GOT3 (cell line): Measurements from ENCODE around the gene CPLX3.

Source experiments
- DNase-seq: peaks from one replicate; lab custom pipeline; 2025; ENCODE audit warnings: mixed read lengths; lab: John Stamatoyannopoulos, UW

Gene CPLX3

DNA sequence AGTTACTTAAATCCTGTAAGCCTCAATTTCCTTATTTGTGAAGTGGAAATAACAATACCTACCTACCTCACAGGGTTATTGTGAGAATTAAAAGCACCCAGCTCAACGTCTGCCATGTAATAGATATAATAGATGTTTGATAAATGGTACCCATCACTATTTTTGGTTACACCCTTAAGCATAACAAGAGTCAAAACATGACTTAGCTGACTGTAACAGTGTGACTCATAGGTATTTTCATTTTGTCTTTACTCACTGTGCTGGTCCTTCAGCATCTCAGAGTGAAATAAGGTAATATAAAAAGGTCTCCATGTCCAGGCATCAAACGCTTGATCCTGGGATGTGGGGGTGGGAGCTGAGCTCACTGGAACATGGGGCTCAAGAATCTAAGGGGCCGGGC, 3.1 kb downstream of the CPLX3 start:
- DNase-seq, result no peak

DNA sequence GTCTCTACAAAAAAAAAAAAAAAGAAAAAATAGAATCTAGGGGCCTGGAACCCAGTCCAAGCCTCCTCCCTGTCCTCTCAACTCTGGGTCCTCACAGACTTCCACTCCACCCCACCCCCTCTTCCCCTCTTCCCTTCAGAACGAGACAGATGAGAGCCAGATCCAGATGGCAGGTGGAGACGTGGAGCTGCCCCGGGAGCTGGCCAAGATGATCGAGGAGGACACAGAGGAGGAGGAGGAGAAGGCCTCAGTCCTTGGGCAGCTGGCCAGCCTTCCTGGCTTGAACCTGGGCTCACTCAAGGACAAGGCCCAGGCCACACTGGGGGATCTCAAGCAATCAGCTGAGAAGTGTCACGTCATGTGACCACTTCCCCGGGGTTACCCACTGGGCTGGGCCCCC, 3.6 kb downstream of the CPLX3 start:
- DNase-seq, result no peak

DNA sequence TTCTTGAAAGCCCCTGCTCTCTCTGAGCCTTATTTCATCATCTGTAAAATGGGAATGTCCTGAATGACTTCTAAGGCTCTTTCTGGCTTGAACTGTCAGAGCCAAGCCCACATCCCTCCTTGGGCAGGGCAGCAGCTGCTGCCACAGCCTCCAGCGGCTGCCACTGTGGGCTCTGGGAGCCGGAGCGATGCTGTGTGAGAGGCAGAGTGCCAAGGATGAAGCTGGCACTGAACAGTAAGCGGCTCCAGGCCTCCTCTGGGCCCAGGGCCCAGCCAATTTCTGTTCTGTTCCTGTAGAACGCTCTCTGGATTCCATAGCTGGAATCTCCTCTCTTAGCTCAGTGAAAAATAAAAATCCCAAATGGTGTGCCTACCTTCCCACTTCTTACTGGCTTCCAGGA, 4.4 kb downstream of the CPLX3 start:
- DNase-seq, result no peak

DNA sequence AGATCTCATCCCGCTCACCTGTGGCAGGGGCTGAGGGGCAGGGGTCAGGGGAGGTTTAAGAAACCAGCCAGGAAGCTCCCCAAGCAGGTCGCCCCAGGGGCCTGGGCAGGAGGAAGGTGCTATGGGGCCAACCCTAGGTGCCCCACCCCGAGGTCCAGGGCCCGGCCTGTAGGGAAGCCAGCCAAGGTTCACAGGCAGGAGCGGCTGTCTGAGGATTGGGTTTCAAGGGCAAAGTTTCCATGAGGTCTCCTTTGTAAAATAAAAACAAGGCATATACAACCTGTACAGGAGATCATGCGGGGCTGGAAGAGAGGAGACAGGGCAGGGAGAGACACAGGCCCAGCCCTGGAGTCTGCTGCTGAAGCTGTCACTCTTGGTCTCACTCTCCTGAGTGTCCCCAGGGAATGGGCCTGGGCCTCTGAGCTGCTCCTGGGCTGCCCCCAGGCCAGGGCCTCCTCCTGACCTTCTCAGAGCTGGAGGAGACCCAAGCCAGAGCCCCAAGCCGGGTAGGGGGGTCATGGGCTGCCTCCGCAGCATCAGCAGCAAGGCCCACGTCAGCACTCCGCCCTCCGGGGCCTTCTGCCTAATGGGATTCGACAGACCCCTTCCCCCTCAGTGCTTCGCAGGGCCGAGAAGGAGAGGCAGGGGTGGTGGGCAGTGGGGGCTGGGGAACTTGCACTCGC, 5.5 kb downstream of the CPLX3 start:
- DNase-seq, result no peak

DNA sequence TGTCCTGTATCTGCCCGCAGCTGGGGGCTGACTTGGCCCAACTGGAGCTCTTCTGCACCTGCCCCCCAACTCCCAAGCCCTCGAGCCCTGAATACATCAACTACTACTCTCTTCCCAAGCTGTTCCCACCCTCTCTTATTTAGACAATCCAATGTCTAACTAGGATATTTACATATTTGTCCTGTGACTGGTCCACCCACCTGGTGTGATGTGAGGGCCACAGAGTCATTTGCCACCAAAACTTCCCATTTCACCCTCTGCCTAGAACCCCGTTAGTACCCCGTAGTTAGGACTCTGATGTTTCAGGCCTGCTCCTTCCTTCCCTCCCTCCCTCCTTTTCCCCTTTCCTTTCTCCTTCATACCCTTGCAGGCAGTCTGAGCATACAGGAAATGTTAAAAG, 6.4 kb downstream of the CPLX3 start:
- DNase-seq, result no peak

GRCh38 chr15:74833376-74834107, 7.1 kb downstream of the CPLX3 start:
- DNase-seq, result no peak

GRCh38 chr15:74835312-74835823, 8.9 kb downstream of the CPLX3 start:
- DNase-seq, result no peak

GRCh38 chr15:74836846-74837245, 10.4 kb downstream of the CPLX3 start:
- no peak for DNase-seq

DNA sequence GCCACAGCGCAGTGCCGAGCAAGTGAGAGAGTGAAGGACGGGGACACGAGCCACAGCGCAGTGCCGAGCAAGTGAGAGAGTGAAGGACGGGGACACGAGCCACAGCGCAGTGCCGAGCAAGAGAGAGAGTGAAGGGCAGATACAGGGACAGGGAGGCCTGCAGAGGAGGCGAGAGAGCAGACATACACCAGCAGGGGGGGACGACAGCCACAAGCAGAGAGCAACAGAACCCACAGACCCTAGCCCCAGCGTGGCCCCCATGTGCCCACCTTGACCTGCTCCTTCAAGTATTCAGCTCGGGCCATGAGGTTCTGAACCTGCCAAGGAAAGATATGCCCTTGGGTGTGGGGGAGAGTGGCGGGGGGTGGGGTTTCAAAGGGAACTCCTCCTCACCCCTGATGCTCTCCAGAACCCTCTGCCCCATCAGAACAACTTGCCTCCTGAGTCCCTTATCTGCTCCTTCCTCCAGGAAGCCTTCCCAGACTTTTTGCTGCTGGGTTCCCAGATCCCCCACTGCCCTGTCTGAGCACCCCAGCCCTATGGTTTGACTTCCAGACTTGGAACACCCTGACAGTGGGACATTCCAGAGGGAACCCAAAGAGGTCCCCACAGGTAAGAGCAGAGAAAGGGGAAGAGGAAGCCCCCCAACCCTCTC, 11.2 kb downstream of the CPLX3 start:
- no peak for DNase-seq

GRCh38 chr15:74838137-74838516, 11.7 kb downstream of the CPLX3 start:
- no peak for DNase-seq

DNA sequence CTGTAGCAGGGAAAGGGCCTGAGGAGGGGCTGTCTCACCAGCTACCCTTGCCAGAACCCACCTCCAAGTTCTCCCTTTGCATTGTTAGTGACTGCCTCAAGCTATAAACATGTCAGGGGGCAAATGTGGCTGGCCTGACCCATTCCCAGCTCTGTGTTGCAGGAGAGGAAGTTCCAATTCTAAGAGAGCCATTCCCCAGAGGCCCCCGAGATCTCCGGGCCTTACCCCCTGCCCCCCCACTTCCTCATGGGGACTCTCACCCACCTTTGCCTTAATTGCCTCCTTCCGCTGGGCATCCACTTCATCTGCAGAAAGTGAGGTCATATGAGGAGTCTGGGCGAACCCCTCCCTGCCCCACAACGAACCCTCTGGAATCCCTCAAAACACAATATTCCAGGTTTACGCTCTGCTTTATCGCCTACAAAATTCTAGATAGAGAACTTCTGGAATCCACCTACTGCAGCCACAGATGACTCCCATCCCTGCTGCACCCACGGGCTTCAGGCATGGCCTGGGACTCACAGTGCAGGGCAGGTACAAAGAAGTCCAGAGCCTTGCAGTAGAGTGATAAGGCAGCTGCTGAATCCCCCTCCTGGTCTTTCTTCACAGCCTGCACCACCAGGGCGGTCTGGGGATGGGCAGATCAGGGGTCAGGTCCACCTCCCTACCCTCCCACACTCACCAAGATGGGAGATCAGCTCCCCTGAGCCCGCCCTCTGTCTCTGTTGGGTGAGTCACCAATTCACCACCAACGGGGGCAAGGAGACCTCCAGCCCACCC, 12.5 kb downstream of the CPLX3 start:
- no peak for DNase-seq

DNA sequence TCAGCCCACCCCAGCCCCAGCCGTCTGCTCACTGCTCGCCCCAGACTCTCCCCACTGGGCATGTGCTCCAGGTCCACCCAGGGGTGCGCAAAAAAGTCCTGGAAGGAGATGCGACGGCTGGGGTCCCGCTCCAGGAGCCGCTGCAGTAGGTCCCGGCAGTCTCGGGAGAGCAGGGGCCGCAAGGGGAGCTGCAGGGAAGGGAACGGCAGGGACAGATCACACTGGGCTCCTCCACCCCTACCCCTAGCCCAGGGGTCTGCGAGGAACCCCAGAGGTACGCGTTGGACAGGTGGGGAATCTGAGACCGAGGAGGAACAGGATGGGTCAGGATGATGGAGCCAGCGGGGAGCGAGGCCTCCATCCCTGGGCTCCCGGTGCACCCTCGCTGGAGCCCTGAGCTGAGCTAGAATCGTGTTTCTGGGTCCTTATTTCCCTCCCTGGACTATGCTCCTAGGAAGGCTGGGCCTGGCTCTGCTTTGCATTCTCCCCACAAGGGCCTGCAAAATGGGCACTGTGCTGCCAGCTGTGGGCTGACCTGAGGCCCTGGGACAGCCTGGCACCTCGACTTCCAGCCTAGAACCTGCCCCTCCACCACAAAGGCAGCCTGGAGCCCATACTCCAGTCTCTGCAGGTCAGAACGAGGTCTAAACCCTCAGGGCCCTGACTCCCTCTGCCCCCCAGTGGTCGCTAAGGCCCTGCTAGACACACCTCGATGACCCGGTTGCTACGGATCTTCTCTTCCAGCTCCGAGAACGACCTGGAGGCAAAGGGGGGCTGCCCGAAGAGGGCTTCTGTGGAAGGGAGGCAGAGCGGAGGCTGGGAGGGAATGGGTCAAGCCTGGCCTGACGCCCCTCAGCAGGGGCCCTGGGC, 13.3 kb downstream of the CPLX3 start:
- DNase-seq, result no peak

- no peak for DNase-seq
These were observed 14.7 kb downstream of the CPLX3 start for GRCh38 chr15:74840851-74841775.

- DNase-seq, result no peak
These were observed 15.5 kb downstream of the CPLX3 start for GRCh38 chr15:74841891-74842373.

GRCh38 chr15:74842581-74843444, 16.4 kb downstream of the CPLX3 start, which contains the start of gene ULK3:
TSS of gene ULK3 (minus strand) at chr15:74843156. CDS start at chr15:74843105, 51 bp downstream.
- DNase-seq, result peak; percentile 77

DNA sequence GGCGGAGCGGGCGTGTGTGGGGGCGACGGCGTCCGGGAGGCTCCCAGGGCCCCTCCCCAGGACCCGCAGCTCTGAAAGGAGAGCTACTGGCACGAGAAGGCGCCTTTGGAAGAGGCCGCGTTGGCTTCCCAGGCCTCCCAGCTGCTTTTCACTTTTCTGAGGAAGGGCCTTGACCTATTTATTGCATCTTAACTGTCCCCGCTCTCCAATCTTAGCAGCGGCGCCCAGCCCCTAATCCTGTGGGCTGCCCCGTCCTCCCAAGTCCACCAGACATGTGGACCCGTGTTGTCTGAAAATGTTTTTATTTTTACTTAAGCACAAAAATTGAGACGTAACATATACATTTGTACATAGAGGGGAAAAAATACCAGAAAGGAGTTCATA, 17.0 kb downstream of the CPLX3 start:
- DNase-seq, result no peak

GRCh38 chr15:74843891-74844299, 17.5 kb downstream of the CPLX3 start:
- no peak for DNase-seq

DNA sequence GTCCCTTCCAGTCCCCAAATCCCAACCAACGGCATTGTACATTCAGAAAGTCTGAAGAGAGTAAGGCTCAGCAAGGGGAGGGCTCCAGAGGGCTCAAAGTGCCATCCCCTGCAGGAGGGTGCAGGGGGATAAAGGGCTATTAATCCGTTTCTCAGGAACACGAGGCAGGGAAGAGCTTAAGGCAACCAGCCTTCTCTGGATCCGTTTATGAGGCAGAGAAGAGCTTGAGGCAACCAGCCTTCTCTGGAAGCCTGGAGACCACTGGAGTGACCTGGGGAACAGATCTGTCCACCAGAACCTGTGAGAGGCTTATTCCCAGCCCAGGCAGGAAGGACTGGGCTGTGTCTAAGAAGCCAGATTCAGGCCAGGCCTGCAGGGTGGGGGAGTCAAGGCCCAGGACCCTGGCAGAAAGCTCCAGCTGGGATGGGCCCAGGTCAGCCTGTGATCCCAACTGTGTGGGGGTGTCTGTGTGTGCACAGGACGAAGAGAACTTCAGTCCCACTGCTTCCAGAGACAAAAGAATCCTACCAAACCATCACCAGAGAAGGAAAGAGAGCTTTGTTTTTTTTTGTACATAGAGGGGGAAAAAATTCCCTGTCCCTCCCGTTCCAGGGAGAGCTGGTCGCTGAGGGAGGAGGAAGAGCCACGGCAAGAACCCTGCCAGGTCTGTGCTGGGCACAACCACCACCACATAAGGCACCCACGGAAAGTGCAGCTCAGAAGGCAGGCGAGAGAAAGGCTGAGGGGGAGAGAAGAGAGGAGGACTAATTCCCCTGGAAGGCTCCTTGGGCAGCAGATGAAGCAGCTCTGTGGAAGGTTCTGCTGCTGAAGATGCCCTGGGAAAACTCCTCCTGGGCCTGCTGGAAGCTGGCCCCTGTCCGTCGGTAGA, 18.1 kb downstream of the CPLX3 start:
- no peak for DNase-seq
